ENCODE data around the gene ABHD17C.

The ABHD17C gene

DNA sequence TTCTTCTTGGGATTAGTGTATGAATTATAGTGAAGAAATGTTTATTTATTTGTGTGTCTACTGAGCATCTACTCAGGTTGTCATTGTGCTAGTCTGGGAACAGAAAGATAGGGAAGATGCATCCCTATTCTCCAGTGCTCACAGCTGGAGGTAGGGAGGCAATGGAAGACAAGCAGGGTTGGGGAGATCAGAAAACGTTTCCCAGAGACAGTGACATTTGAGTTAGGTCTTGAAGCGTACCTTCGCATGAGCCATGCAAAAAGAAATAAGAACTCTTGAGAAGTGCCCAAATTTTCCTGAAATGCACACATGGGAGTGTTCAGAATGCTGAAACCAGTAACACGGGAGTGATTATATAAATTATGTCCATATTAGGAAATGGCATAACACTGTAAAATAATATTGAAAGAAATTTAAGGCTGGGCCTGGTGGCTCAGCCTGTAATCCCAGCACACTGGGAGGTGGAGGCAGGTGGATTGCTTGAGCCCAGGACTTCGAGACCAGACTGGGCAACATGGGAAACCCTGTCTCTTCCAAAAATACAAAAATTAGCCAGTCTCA lies 78.8 kb downstream of the ABHD17C start:
- TF ChIP-seq FOXP2 (optimal IDR thresholded peaks at IDR 0.05; ENCODE audit: borderline replicate concordance, extremely low read depth, extremely low read length, insufficient read depth) (no peak), SIN3A (IDR thresholded peaks at IDR 0.05; ENCODE audit: borderline replicate concordance, insufficient read depth, low read length) (no peak), TAF1 (IDR thresholded peaks at IDR 0.05; ENCODE audit: borderline replicate concordance, insufficient read depth, low read length) (no peak), POLR2AphosphoS5 (IDR thresholded peaks at IDR 0.05; ENCODE audit: low read depth, low read length) (no peak)

DNA sequence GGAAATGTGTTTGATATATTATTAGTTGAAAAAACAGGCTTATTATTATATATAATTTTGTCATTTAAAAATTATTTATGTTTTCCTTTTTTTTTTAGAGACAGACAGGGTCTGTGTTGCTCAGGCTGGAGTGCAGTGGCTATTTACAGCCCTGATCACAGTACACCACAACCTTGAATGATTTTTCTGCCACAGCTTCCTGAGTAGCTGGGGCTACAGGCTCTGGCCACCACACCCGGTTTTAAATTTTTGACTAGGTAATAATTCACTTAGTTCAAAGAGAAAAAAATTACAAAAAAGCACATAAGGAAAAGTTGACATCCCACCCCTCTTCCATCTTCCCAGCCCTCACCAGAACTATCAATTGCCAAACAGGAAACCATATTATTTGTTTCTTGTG lies 79.4 kb downstream of the ABHD17C start:
- no peak for TF ChIP-seq FOXP2 (optimal IDR thresholded peaks at IDR 0.05; ENCODE audit: borderline replicate concordance, extremely low read depth, extremely low read length, insufficient read depth)
- TF ChIP-seq, protein P1, sequence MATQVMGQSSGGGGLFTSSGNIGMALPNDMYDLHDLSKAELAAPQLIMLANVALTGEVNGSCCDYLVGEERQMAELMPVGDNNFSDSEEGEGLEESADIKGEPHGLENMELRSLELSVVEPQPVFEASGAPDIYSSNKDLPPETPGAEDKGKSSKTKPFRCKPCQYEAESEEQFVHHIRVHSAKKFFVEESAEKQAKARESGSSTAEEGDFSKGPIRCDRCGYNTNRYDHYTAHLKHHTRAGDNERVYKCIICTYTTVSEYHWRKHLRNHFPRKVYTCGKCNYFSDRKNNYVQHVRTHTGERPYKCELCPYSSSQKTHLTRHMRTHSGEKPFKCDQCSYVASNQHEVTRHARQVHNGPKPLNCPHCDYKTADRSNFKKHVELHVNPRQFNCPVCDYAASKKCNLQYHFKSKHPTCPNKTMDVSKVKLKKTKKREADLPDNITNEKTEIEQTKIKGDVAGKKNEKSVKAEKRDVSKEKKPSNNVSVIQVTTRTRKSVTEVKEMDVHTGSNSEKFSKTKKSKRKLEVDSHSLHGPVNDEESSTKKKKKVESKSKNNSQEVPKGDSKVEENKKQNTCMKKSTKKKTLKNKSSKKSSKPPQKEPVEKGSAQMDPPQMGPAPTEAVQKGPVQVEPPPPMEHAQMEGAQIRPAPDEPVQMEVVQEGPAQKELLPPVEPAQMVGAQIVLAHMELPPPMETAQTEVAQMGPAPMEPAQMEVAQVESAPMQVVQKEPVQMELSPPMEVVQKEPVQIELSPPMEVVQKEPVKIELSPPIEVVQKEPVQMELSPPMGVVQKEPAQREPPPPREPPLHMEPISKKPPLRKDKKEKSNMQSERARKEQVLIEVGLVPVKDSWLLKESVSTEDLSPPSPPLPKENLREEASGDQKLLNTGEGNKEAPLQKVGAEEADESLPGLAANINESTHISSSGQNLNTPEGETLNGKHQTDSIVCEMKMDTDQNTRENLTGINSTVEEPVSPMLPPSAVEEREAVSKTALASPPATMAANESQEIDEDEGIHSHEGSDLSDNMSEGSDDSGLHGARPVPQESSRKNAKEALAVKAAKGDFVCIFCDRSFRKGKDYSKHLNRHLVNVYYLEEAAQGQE (IDR thresholded peaks at IDR 0.05; ENCODE audit: insufficient read depth in 1 of 2, low read depth in 2 of 2, low read length in 2 of 2) = no peak
- no peak for TF ChIP-seq SIN3A (IDR thresholded peaks at IDR 0.05; ENCODE audit: borderline replicate concordance, insufficient read depth, low read length)
- TF ChIP-seq POLR2AphosphoS5 (IDR thresholded peaks at IDR 0.05; ENCODE audit: low read depth, low read length) = no peak
- no peak for TF ChIP-seq TAF1 (IDR thresholded peaks at IDR 0.05; ENCODE audit: borderline replicate concordance, insufficient read depth, low read length)

GRCh38 chr15:80775338-80775737 lies 80.2 kb downstream of the ABHD17C start:
- TF ChIP-seq FOXP2 (optimal IDR thresholded peaks at IDR 0.05; ENCODE audit: borderline replicate concordance, extremely low read depth, extremely low read length, insufficient read depth) (no peak), SIN3A (IDR thresholded peaks at IDR 0.05; ENCODE audit: borderline replicate concordance, insufficient read depth, low read length) (no peak), TAF1 (IDR thresholded peaks at IDR 0.05; ENCODE audit: borderline replicate concordance, insufficient read depth, low read length) (no peak), POLR2AphosphoS5 (IDR thresholded peaks at IDR 0.05; ENCODE audit: low read depth, low read length) (no peak)
- TF ChIP-seq, protein P1 (IDR thresholded peaks at IDR 0.05; ENCODE audit: insufficient read depth in 1 of 2, low read depth in 2 of 2, low read length in 2 of 2) = no peak

DNA sequence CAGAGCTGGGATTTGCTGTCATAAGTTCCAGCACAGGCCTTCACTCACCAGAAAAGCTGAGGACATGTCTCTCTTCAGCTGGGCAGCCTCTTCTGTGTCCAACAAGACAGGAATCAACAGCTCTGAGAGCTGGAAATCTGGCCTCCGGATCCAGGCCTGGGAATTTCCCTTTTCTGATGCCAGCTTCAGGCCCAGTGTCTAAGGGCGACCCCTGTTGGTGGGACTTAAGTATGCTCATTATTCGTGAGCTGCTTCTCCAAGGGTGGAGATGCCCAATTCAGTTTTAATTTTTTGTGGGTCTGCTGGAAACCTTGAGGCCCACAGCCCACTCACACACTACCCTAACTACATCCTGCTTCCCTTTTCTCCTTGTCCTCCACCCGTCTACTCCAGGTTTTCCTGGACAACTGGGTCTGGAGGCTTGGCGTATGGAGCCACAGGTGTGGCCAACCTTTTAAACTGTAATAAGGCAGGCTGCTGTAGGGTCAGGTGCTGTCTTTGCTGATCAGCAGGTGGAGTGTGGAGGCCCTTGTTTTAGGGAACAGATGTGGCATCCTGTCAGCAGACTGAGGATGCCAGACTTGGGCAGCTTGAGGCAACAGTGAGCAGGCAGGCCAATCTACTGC lies 81.4 kb downstream of the ABHD17C start:
- TF ChIP-seq SIN3A (IDR thresholded peaks at IDR 0.05; ENCODE audit: borderline replicate concordance, insufficient read depth, low read length) = no peak
- TF ChIP-seq FOXP2 (optimal IDR thresholded peaks at IDR 0.05; ENCODE audit: borderline replicate concordance, extremely low read depth, extremely low read length, insufficient read depth) = peak; percentile 30
- TF ChIP-seq, protein P1 (IDR thresholded peaks at IDR 0.05; ENCODE audit: insufficient read depth in 1 of 2, low read depth in 2 of 2, low read length in 2 of 2) = no peak

GRCh38 chr15:80777137-80777536 lies 82.0 kb downstream of the ABHD17C start:
- TF ChIP-seq TAF1 (IDR thresholded peaks at IDR 0.05; ENCODE audit: borderline replicate concordance, insufficient read depth, low read length) (no peak), FOXP2 (optimal IDR thresholded peaks at IDR 0.05; ENCODE audit: borderline replicate concordance, extremely low read depth, extremely low read length, insufficient read depth) (no peak), SIN3A (IDR thresholded peaks at IDR 0.05; ENCODE audit: borderline replicate concordance, insufficient read depth, low read length) (no peak), POLR2AphosphoS5 (IDR thresholded peaks at IDR 0.05; ENCODE audit: low read depth, low read length) (no peak)
- TF ChIP-seq, protein P1 (IDR thresholded peaks at IDR 0.05; ENCODE audit: insufficient read depth in 1 of 2, low read depth in 2 of 2, low read length in 2 of 2) = no peak
